ENCODE results near the gene SVIL.
"Not testable (repeated sequence)": the region's sequence is repeated elsewhere in the genome, so short reads cannot be mapped to it uniquely, and the experiment has no call there.

GRCh38 chr10:29516309-29516932 lies 118.3 kb downstream of the SVIL start:
- not testable (repeated sequence) for TF ChIP-seq CTCF, EZH2, EZH2phosphoT487 (IDR thresholded peaks at IDR 0.05)
